Neutrophil (primary cell): ENCODE results near the gene MAP7D3.

Experiments used
- H3K27ac ChIP-seq: fragments of 200-600 bp; sonication (generic); 2 replicates; pipeline ENCODE4 v1.5.1; 2016; ENCODE audit warnings: mild to moderate bottlenecking, moderate library complexity
- H3K27me3 ChIP-seq: fragments of 200-600 bp; sonication (generic); 2 replicates; pipeline ENCODE4 v1.6.0; 2016; ENCODE audit warnings: mild to moderate bottlenecking
- H3K36me3 ChIP-seq: fragments of 200-600 bp; sonication (generic); 2 replicates; pipeline ENCODE4 v1.5.1; 2017
- H3K4me1 ChIP-seq, 2 experiments: fragments of 200-600 bp in 1 of 2; sonication (generic) in 1 of 2; 1 replicate in 1 of 2; 2 replicates in 1 of 2; pipeline versions ENCODE4 v1.5.1 to v1.6.1; 2013 to 2016; ENCODE audit warnings: low read depth in 1 of 2, low read length in 1 of 2, mild to moderate bottlenecking in 1 of 2, moderate library complexity in 1 of 2; ENCODE audit not compliant: control insufficient read depth in 1 of 2, insufficient read depth in 1 of 2
- H3K4me3 ChIP-seq, 2 experiments: fragments of 200-600 bp in 1 of 2; sonication (generic) in 1 of 2; 1 replicate in 1 of 2; 2 replicates in 1 of 2; pipeline ENCODE4 v1.5.1; 2013 to 2016; ENCODE audit warnings: low read depth in 1 of 2, low read length in 1 of 2, mild to moderate bottlenecking in 1 of 2, moderate library complexity in 1 of 2
- H3K9me3 ChIP-seq: fragments of 200-600 bp; sonication (generic); 2 replicates; pipeline ENCODE4 v1.5.1; 2016
- CTCF ChIP-seq: fragments of 200-600 bp; sonication (generic); IDR thresholded peaks from 2 replicates; pipeline ENCODE4 v1.5.1; 2016; ENCODE audit warnings: antibody characterized with exemption

The MAP7D3 gene

GRCh38 chrX:136275553-136275952 is 24.4 kb upstream of the MAP7D3 start:
- H3K27me3 ChIP-seq: no peaks in the 10 kb centered on the region
- no peak overlapping the region for H3K4me3 ChIP-seq
- no peak for TF ChIP-seq CTCF

GRCh38 chrX:136273986-136274385 is 22.8 kb upstream of the MAP7D3 start:
- no peak for TF ChIP-seq CTCF
- no peak overlapping the region for H3K27ac ChIP-seq

More at GRCh38 chrX:136275553-136275952, 24.4 kb upstream of the MAP7D3 start:
- Histone ChIP-seq H3K9me3 (no peaks in the 10 kb centered on the region), H3K36me3 (no peaks in the 10 kb centered on the region), H3K27ac (no peak overlapping the region), H3K4me1 (no peaks in the 10 kb centered on the region)

GRCh38 chrX:136272325-136272724 is 21.1 kb upstream of the MAP7D3 start:
- no peaks in the 10 kb centered on the region for H3K4me1 ChIP-seq
- no peak overlapping the region for H3K27ac ChIP-seq
- TF ChIP-seq CTCF: no peak
- no peaks in the 10 kb centered on the region for H3K36me3 ChIP-seq
- no peaks in the 10 kb centered on the region for H3K9me3 ChIP-seq
- no peak overlapping the region for H3K4me3 ChIP-seq
- no peaks in the 10 kb centered on the region for H3K27me3 ChIP-seq

More at GRCh38 chrX:136273986-136274385, 22.8 kb upstream of the MAP7D3 start:
- no peaks in the 10 kb centered on the region for H3K36me3 ChIP-seq
- H3K9me3 ChIP-seq: no peaks in the 10 kb centered on the region
- H3K27me3 ChIP-seq: no peaks in the 10 kb centered on the region
- H3K4me3 ChIP-seq: no peak overlapping the region
- H3K4me1 ChIP-seq: no peaks in the 10 kb centered on the region

- H3K27ac ChIP-seq: no peak overlapping the region
- TF ChIP-seq CTCF: no peak
- no peaks in the 10 kb centered on the region for H3K4me1 ChIP-seq
Observed at GRCh38 chrX:136271300-136271699, 20.1 kb upstream of the MAP7D3 start.

GRCh38 chrX:136269921-136270320 is 18.7 kb upstream of the MAP7D3 start:
- H3K4me3 ChIP-seq: no peak overlapping the region
- H3K4me1 ChIP-seq: no peaks in the 10 kb centered on the region
- H3K9me3 ChIP-seq: no peaks in the 10 kb centered on the region
- H3K27me3 ChIP-seq: no peaks in the 10 kb centered on the region
- no peaks in the 10 kb centered on the region for H3K36me3 ChIP-seq
- TF ChIP-seq CTCF: no peak
- no peak overlapping the region for H3K27ac ChIP-seq

More at GRCh38 chrX:136271300-136271699, 20.1 kb upstream of the MAP7D3 start:
- H3K4me3 ChIP-seq: no peak overlapping the region
- no peaks in the 10 kb centered on the region for H3K27me3 ChIP-seq
- H3K9me3 ChIP-seq: no peaks in the 10 kb centered on the region
- no peaks in the 10 kb centered on the region for H3K36me3 ChIP-seq
